HG02852 (cell line): ENCODE results near the gene KATNAL2.
A peak's percentile ranks its signal among the peaks of the same experiment; 100 is the strongest.

Source experiments
- ATAC-seq: cut with Tn5 transposase; IDR thresholded peaks from one replicate; pipeline ENCODE4 v1.9.1; 2021; ENCODE audit warnings: mild to moderate bottlenecking, moderate library complexity; ENCODE audit not compliant: unreplicated experiment

KATNAL2 gene

GRCh38 chr18:47109720-47110119 lies 192.3 kb downstream of the KATNAL2 start:
- ATAC-seq = no peak

GRCh38 chr18:47110492-47111274 lies 193.3 kb downstream of the KATNAL2 start:
- ATAC-seq = no peak

- no peak for ATAC-seq
These were observed 196.6 kb downstream of the KATNAL2 start for GRCh38 chr18:47113796-47114540.

GRCh38 chr18:47115205-47115604 lies 197.8 kb downstream of the KATNAL2 start:
- ATAC-seq = no peak

GRCh38 chr18:47118981-47119380 lies 201.6 kb downstream of the KATNAL2 start:
- ATAC-seq = no peak

GRCh38 chr18:47120428-47120827 lies 203.0 kb downstream of the KATNAL2 start:
- peak; percentile 97 for ATAC-seq

- no peak for ATAC-seq
These were observed 203.7 kb downstream of the KATNAL2 start for GRCh38 chr18:47121146-47121545.

- ATAC-seq = no peak
These were observed 223.9 kb downstream of the KATNAL2 start for GRCh38 chr18:47141289-47141688.

- no peak for ATAC-seq
These were observed 225.8 kb downstream of the KATNAL2 start for GRCh38 chr18:47143153-47143552.

- no peak for ATAC-seq
These were observed 226.6 kb downstream of the KATNAL2 start for GRCh38 chr18:47143899-47144485.

- ATAC-seq = no peak
These were observed 228.8 kb downstream of the KATNAL2 start for GRCh38 chr18:47146206-47146605.

GRCh38 chr18:47149457-47150028 lies 232.1 kb downstream of the KATNAL2 start:
- ATAC-seq = no peak

- peak; percentile 91 for ATAC-seq
These were observed 232.8 kb downstream of the KATNAL2 start, which contains the start of gene HDHD2 for GRCh38 chr18:47150029-47150823. HDHD2 (minus strand) TSS chr18:47150500; CDS start chr18:47136439, 14,061 bp downstream.

GRCh38 chr18:47150824-47151366 lies 233.5 kb downstream of the KATNAL2 start:
- ATAC-seq = peak; percentile 11

- ATAC-seq = no peak
These were observed 234.0 kb downstream of the KATNAL2 start for GRCh38 chr18:47151439-47151838.
